ENCODE results near the gene NPIPB13. TPM values are rescaled to one million over a fixed set of nuclear protein-coding genes. Genes with fewer than 3 reads are reported as not detected.

NPIPB13 gene
- total RNA-seq, 2 experiments from 2014 or later: 6.5 to 11.9 TPM

Other genes with a start within 250 kb of the NPIPB13 start
- gene DOC2A, start 237.5 kb downstream of the NPIPB13 start, total RNA-seq: under 1 TPM; 0.33 to 0.34 TPM
- not detected for gene C16orf92, start 225.3 kb downstream of the NPIPB13 start, total RNA-seq
- gene TLCD3B, start 217.2 kb downstream of the NPIPB13 start, total RNA-seq: 1 to 10 TPM; 5.0 TPM
- gene ALDOA, start 182.7 kb downstream of the NPIPB13 start, total RNA-seq: 1,000 to 10,000 TPM; 1,724 to 1,734 TPM
- gene PPP4C, start 172.5 kb downstream of the NPIPB13 start, total RNA-seq: 100 to 1,000 TPM; 121 to 133 TPM
- gene TBX6, start 156.6 kb downstream of the NPIPB13 start, total RNA-seq: 1 to 10 TPM; 2.3 to 2.9 TPM
- gene YPEL3, start 152.3 kb downstream of the NPIPB13 start, total RNA-seq: 10 to 100 TPM; 32.5 to 36.9 TPM
- gene GDPD3, start 134.9 kb downstream of the NPIPB13 start, total RNA-seq: 1 to 10 TPM; 5.3 to 9.9 TPM
- 10 to 100 TPM; 85.5 to 93.1 TPM for gene MAPK3, start 125.3 kb downstream of the NPIPB13 start, total RNA-seq
- 1,000 to 10,000 TPM; 1,027 to 1,051 TPM for gene CORO1A, start 64.9 kb downstream of the NPIPB13 start, total RNA-seq
- gene BOLA2B, start 54.8 kb downstream of the NPIPB13 start, total RNA-seq: 100 to 1,000 TPM; 156 to 159 TPM
- gene SLX1A, start 54.6 kb downstream of the NPIPB13 start, total RNA-seq: 10 to 100 TPM; 98.8 to 99.9 TPM
- gene SULT1A3, start 49.2 kb downstream of the NPIPB13 start, total RNA-seq: 10 to 100 TPM; 14.2 to 15.2 TPM
- 10 to 100 TPM; 60.7 to 61.4 TPM for gene CD2BP2, start 106.8 kb upstream of the NPIPB13 start, total RNA-seq
- 10 to 100 TPM; 54.7 to 54.8 TPM for gene TBC1D10B, start 122.0 kb upstream of the NPIPB13 start, total RNA-seq
- gene MYL11, start 126.3 kb upstream of the NPIPB13 start, total RNA-seq: 1 to 10 TPM in 1 of 2 experiments, under 1 TPM in 1; 0.83 to 1.6 TPM
- gene SEPTIN1, start 134.1 kb upstream of the NPIPB13 start, total RNA-seq: 100 to 1,000 TPM; 199 to 202 TPM
- gene ZNF48, start 146.9 kb upstream of the NPIPB13 start, total RNA-seq: 10 to 100 TPM; 13.1 to 13.6 TPM
- 1 to 10 TPM; 5.4 to 5.7 TPM for gene ZNF771, start 159.1 kb upstream of the NPIPB13 start, total RNA-seq
- gene DCTPP1, start 181.6 kb upstream of the NPIPB13 start, total RNA-seq: 10 to 100 TPM; 87.5 to 96.6 TPM
- 10 to 100 TPM; 61.4 to 61.7 TPM for gene SEPHS2, start 197.4 kb upstream of the NPIPB13 start, total RNA-seq
- 100 to 1,000 TPM; 218 to 226 TPM for gene ITGAL, start 224.3 kb upstream of the NPIPB13 start, total RNA-seq

Data from activated CD4-positive, alpha-beta memory T cell treated with anti-CD3 and anti-CD28 coated beads for 36 hours (primary cell).